ENCODE data around the gene PSRC1.

PSRC1 gene

GRCh38 chr1:109270623-109271317 is 12.2 kb downstream of the PSRC1 start:
- TF ChIP-seq, protein P1, sequence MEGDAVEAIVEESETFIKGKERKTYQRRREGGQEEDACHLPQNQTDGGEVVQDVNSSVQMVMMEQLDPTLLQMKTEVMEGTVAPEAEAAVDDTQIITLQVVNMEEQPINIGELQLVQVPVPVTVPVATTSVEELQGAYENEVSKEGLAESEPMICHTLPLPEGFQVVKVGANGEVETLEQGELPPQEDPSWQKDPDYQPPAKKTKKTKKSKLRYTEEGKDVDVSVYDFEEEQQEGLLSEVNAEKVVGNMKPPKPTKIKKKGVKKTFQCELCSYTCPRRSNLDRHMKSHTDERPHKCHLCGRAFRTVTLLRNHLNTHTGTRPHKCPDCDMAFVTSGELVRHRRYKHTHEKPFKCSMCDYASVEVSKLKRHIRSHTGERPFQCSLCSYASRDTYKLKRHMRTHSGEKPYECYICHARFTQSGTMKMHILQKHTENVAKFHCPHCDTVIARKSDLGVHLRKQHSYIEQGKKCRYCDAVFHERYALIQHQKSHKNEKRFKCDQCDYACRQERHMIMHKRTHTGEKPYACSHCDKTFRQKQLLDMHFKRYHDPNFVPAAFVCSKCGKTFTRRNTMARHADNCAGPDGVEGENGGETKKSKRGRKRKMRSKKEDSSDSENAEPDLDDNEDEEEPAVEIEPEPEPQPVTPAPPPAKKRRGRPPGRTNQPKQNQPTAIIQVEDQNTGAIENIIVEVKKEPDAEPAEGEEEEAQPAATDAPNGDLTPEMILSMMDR (IDR thresholded peaks at IDR 0.05; ENCODE audit: borderline replicate concordance, insufficient read depth, low read depth, low read length), result no peak
- no peak overlapping the region for H3K4me3 ChIP-seq (ENCODE audit: low read depth, low read length)

DNA sequence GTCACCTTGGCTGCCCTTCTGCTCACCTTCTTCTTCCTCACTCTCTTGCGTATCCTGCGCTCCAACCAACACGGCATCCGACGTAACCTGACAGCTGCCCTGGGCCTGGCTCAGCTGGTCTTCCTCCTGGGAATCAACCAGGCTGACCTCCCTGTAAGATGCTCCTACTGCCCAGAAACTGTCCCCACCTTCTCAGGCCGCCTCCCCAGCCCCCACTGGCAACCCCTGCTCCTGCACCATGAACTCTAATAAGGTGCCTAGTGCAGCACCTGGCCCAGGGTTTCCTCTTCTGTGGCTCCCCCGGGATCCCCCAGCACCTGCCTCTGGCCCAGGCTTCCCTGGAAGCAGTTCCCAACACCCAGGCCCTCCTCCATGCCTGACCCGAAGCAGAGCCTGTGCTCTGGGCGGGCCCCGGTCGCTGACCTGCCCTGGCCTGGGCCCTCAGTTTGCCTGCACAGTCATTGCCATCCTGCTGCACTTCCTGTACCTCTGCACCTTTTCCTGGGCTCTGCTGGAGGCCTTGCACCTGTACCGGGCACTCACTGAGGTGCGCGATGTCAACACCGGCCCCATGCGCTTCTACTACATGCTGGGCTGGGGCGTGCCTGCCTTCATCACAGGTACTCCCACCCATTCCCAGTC is 12.8 kb downstream of the PSRC1 start:
- TF ChIP-seq, protein P1 (IDR thresholded peaks at IDR 0.05; ENCODE audit: borderline replicate concordance, insufficient read depth, low read depth, low read length), result no peak
- H3K4me3 ChIP-seq (ENCODE audit: low read depth, low read length), result no peak overlapping the region

DNA sequence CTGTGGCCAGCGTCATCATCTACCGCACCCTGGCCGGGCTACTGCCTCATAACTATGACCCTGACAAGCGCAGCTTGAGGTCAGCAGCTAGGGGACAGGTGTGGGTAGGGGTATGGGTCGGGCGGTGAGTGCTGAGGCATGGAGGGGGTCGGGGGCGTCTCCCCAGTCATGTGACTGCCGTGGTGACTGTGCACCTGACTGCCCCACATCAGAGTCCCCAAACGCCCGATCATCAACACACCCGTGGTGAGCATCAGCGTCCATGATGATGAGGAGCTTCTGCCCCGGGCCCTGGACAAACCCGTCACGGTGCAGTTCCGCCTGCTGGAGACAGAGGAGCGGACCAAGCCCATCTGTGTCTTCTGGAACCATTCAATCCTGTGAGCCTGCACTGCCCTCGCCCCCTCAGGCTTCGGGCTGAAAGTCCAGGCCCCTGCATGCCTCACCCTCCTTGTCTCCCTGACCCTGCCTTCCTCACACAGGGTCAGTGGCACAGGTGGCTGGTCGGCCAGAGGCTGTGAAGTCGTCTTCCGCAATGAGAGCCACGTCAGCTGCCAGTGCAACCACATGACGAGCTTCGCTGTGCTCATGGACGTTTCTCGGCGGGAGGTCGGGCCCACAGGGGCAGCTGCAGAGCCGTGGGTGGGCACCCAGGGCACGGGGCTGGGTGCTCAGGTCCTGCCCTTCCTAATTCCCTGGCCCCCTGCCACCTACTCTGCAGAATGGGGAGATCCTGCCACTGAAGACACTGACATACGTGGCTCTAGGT is 13.5 kb downstream of the PSRC1 start:
- TF ChIP-seq, protein P1 (IDR thresholded peaks at IDR 0.05; ENCODE audit: borderline replicate concordance, insufficient read depth, low read depth, low read length), result no peak
- no peak overlapping the region for H3K4me3 ChIP-seq (ENCODE audit: low read depth, low read length)

DNA sequence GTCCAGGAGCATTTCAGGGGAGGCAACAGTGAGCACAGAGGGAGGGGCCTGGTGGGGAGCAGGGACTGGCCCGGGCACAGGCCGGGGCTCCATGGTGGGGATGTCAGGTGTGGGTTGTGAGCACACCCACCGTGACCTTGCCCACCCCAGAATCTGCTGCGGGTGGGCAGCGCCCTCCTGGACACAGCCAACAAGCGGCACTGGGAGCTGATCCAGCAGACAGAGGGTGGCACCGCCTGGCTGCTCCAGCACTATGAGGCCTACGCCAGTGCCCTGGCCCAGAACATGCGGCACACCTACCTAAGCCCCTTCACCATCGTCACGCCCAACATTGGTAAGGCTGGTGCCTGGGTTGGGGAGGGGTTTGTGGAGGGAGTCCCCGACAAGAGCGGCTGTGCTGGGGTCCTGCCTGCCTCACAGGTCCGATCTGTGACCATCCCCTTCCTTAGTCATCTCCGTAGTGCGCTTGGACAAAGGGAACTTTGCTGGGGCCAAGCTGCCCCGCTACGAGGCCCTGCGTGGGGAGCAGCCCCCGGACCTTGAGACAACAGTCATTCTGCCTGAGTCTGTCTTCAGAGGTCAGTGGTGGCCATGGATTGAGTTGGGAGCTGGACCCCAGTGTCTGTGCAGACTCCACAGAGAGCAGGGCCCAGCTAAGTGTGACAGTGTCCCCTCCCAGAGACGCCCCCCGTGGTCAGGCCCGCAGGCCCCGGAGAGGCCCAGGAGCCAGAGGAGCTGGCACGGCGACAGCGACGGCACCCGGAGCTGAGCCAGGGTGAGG is 14.3 kb downstream of the PSRC1 start:
- H3K4me3 ChIP-seq (ENCODE audit: low read depth, low read length), result no peak overlapping the region
- TF ChIP-seq, protein P1 (IDR thresholded peaks at IDR 0.05; ENCODE audit: borderline replicate concordance, insufficient read depth, low read depth, low read length), result no peak

DNA sequence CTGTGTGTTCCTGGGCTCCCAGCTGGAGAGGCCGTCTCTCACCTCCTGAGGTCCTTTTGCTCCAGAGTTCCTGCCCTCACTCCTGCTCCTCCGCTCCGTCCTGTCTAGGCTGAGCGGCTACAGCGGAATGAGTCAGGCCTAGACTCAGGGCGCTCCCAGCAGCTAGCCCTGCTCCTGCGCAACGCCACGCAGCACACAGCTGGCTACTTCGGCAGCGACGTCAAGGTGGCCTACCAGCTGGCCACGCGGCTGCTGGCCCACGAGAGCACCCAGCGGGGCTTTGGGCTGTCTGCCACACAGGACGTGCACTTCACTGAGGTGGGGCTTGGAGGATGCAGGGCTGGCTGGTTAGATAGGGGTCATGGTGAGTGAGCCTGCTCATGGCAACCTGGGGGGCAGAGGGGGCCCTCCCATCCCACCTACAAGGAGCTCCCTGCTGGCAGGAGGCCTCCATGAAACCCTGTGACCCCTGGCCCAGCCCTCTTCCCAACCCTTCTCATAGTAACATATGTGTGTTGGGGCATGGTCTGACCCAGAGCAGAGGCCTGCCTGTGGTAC is 15.1 kb downstream of the PSRC1 start:
- TF ChIP-seq, protein P1 (IDR thresholded peaks at IDR 0.05; ENCODE audit: borderline replicate concordance, insufficient read depth, low read depth, low read length), result no peak
- H3K4me3 ChIP-seq (ENCODE audit: low read depth, low read length), result no peak overlapping the region

DNA sequence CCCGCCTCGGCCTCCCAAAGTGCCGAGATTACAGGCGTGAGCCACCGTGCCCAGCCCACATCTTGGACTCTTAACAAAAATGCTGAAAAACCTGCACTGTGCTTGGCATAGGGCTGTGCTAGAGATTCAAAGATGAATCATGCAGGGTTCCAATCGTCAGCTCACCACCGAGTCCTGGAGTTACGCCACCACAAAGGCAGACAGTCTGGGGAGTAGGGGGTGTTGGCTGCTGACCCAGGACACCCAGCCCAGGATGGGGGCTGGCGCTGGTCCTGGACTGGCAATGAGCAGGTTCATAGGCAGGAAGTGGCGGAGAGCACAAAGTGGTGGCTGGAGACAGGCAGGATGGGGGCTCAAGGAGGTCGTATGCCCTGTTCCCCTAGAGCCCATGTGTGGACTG is 16.0 kb downstream of the PSRC1 start:
- TF ChIP-seq, protein P1 (IDR thresholded peaks at IDR 0.05; ENCODE audit: borderline replicate concordance, insufficient read depth, low read depth, low read length), result no peak
- H3K4me3 ChIP-seq (ENCODE audit: low read depth, low read length), result no peak overlapping the region
